HG02642 (cell line): ENCODE results near the gene PMM1.
A peak's percentile ranks its signal among the peaks of the same experiment; 100 is the strongest.
"Not testable (repeated sequence)": the region's sequence is repeated elsewhere in the genome, so short reads cannot be mapped to it uniquely, and the experiment has no call there.

ENCODE experiments used
- ATAC-seq: cut with Tn5 transposase; IDR thresholded peaks from one replicate; pipeline ENCODE4 v1.9.1; 2021; ENCODE audit warnings: mild to moderate bottlenecking; ENCODE audit not compliant: unreplicated experiment, poor library complexity

The PMM1 gene

GRCh38 chr22:41565403-41566054 lies 24.1 kb downstream of the PMM1 start:
- no peak for ATAC-seq

- no peak for ATAC-seq
Measured at GRCh38 chr22:41564563-41564962, 25.1 kb downstream of the PMM1 start.

- no peak for ATAC-seq
Measured at GRCh38 chr22:41563051-41563711, 26.5 kb downstream of the PMM1 start.

- ATAC-seq, result no peak
Measured at GRCh38 chr22:41562461-41562860, 27.2 kb downstream of the PMM1 start.

GRCh38 chr22:41561788-41562187 lies 27.9 kb downstream of the PMM1 start:
- no peak for ATAC-seq

- no peak for ATAC-seq
Measured at GRCh38 chr22:41561335-41561734, 28.3 kb downstream of the PMM1 start.

GRCh38 chr22:41560095-41560471 lies 29.6 kb downstream of the PMM1 start:
- ATAC-seq, result no peak

GRCh38 chr22:41558241-41558630 lies 31.4 kb downstream of the PMM1 start:
- ATAC-seq, result not testable (repeated sequence)

GRCh38 chr22:41557401-41558240 lies 32.0 kb downstream of the PMM1 start:
- no peak for ATAC-seq

- no peak for ATAC-seq
Measured at GRCh38 chr22:41556561-41556960, 33.1 kb downstream of the PMM1 start.

GRCh38 chr22:41555325-41555982 lies 34.2 kb downstream of the PMM1 start:
- no peak for ATAC-seq

- no peak for ATAC-seq
Measured at GRCh38 chr22:41551877-41552582, 37.6 kb downstream of the PMM1 start.

GRCh38 chr22:41550952-41551491 lies 38.6 kb downstream of the PMM1 start:
- ATAC-seq, result no peak

GRCh38 chr22:41548830-41549211 lies 40.8 kb downstream of the PMM1 start:
- no peak for ATAC-seq

- ATAC-seq, result no peak
Measured at GRCh38 chr22:41544671-41545476, 44.8 kb downstream of the PMM1 start.

- ATAC-seq, result peak; percentile 90
Measured at GRCh38 chr22:41543854-41544670, 45.6 kb downstream of the PMM1 start, which contains the start of gene POLR3H. Gene POLR3H, minus strand, starts transcription at chr22:41544470. Its CDS starts 369 bp downstream, at chr22:41544101.

GRCh38 chr22:41542224-41542623 lies 47.4 kb downstream of the PMM1 start:
- no peak for ATAC-seq

- ATAC-seq, result no peak
Measured at GRCh38 chr22:41541484-41541883, 48.2 kb downstream of the PMM1 start.
